Breast epithelium (tissue), 3 donors: Measurements from ENCODE around the gene COG2.

ENCODE experiments used
- POLR2A ChIP-seq: fragments of 450-650 bp; IDR thresholded peaks from one replicate; pipeline ENCODE4 v1.6.1; 2016; ENCODE audit warnings: antibody characterized with exemption, mild to moderate bottlenecking, moderate library complexity
- TF ChIP-seq, protein P1 (sequence below), 3 donors: fragments of 450-650 bp; IDR thresholded peaks; one replicate each; pipeline ENCODE4 v1.5.1; 2016 to 2017; ENCODE audit warnings: antibody characterized with exemption in 3 of 3, mild to moderate bottlenecking in 3 of 3, moderate library complexity in 3 of 3

GRCh38 chr1:230636575-230637148 lies 5.6 kb upstream of the COG2 start:
- TF ChIP-seq, protein P1, sequence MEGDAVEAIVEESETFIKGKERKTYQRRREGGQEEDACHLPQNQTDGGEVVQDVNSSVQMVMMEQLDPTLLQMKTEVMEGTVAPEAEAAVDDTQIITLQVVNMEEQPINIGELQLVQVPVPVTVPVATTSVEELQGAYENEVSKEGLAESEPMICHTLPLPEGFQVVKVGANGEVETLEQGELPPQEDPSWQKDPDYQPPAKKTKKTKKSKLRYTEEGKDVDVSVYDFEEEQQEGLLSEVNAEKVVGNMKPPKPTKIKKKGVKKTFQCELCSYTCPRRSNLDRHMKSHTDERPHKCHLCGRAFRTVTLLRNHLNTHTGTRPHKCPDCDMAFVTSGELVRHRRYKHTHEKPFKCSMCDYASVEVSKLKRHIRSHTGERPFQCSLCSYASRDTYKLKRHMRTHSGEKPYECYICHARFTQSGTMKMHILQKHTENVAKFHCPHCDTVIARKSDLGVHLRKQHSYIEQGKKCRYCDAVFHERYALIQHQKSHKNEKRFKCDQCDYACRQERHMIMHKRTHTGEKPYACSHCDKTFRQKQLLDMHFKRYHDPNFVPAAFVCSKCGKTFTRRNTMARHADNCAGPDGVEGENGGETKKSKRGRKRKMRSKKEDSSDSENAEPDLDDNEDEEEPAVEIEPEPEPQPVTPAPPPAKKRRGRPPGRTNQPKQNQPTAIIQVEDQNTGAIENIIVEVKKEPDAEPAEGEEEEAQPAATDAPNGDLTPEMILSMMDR (IDR thresholded peaks at IDR 0.05) = no peak
- no peak for TF ChIP-seq POLR2A
